SHP77 (cell line): ENCODE data around the gene KMO.

Experiments used
- DNase-seq, 2 experiments: peaks; one replicate each; lab custom pipeline; 2025; lab: John Stamatoyannopoulos, UW

Gene KMO

GRCh38 chr1:241593186-241593585 lies 61.0 kb downstream of the KMO start:
- DNase-seq: no peak

- no peak for DNase-seq
These were observed 64.5 kb downstream of the KMO start for GRCh38 chr1:241596633-241597032.

- DNase-seq: no peak
These were observed 66.1 kb downstream of the KMO start for GRCh38 chr1:241598249-241598648.

DNA sequence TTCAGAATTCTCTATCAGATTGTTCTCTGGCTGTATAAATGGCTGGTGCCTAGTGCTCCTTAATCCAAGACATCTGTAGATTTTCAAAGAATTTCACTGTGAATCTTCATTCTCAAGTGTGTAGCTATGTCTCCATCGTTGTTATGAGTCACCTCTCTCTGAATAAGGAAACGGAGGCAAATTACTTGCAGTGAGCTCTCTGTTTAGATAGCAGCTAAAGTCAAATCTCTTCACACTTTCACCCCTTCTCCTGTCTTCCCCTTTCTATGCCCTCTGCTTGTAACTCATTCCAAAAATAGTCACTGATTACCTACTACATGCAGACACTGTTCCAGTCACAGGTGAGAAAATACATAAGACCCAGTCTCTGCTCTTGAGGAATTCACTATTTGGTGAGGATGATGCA lies 68.3 kb downstream of the KMO start:
- no peak for DNase-seq

GRCh38 chr1:241603731-241604245 lies 71.6 kb downstream of the KMO start:
- DNase-seq: no peak

DNA sequence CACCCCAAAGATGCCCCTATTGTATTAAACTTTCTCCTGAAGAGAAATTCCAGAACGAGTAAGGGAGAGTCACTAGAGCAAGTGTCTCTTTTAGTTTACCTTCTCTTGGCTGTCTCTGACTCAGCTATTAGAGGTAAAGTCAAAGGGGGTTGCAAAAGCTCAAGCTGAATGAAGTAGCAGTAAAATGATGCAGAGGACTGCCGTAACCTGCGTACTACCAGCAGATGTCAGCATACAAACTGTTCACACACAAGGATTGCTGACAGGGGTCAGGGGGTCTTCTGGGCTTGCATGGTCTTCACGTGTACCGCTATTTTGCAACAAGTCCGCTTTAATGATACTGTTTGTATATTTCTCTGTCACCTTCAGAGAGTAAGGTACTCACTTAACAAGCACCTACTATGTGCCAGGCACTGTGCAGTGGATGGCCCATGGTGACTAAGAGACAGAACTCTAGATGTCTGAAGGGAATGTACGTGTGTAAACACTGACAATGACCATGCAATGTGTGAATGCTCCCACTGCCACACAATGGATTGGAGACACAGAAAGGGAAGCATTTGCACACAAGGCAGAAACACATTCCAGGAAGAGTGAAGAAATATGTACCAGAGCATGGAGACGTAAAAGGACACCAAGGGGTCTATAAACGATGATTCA lies 73.1 kb downstream of the KMO start:
- DNase-seq: no peak

- no peak for DNase-seq
These were observed 74.4 kb downstream of the KMO start for GRCh38 chr1:241606544-241606943.

GRCh38 chr1:241607497-241607896 lies 75.3 kb downstream of the KMO start:
- no peak for DNase-seq

GRCh38 chr1:241608379-241609033 lies 76.3 kb downstream of the KMO start:
- DNase-seq: no peak

DNA sequence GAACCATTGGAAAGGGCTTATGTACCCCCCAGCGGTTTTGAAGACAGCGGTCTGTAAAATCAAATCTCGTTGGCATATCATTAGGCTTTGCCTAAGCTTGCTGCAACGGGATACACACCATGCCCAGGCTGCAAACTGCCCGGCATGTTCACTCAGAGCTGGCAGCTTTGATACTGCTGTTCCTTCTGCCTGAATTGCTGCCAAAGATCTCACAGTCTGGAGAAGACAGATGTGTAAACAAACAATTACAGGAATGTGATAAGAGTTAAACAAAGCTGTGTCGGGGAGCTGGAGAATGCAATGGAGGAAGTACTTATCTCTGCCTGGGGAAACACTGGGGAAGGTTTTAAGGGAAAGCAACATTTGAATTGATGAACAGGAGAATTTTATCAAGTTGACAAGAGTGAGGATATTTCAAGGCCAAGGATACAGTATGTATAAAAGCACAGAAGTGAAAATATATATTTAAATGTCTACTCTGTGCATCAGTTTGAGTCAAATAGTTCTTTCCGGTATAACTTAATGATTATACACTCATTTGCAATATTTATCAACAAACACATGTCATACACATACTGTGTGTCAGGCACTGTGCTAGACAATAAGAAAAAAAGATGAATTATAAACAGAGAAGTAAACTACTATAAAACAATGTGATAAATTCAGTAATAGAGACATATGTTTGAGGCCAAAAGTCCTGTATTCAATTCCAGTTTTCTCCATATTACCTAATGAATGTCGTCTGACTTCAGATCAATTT lies 78.1 kb downstream of the KMO start:
- DNase-seq: peak; percentile 38 to 67

- peak; percentile 47 to 58 for DNase-seq
These were observed 78.9 kb downstream of the KMO start for GRCh38 chr1:241611063-241611462.

- no peak for DNase-seq
These were observed 79.6 kb downstream of the KMO start for GRCh38 chr1:241611736-241612135.

- DNase-seq: no peak
These were observed 80.6 kb downstream of the KMO start for GRCh38 chr1:241612533-241613477.

GRCh38 chr1:241614144-241614543 lies 82.0 kb downstream of the KMO start:
- no peak for DNase-seq

- no peak for DNase-seq
These were observed 82.4 kb downstream of the KMO start for GRCh38 chr1:241614572-241614971.

GRCh38 chr1:241615043-241615974 lies 83.1 kb downstream of the KMO start:
- no peak for DNase-seq

DNA sequence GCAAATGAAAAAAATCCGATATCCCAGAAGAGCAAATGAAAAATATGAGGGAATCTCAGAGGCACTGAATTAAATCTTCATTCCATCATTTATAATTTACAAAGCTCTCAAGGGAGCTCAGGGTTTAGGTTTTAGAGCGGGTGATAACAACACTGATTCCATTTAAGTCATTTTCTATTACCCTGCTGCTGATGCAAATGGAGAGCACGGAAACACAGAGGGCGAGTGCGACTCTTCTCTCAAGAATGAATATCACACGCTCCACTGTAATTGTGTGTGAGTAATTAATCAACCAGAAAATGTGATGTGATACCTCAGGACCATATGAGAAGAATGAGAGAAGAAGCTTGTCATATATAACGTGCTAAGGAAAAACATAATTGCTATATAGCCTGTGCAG lies 85.2 kb downstream of the KMO start:
- no peak for DNase-seq

- no peak for DNase-seq
These were observed 90.5 kb downstream of the KMO start for GRCh38 chr1:241622669-241623068.

- no peak for DNase-seq
These were observed 92.8 kb downstream of the KMO start for GRCh38 chr1:241624935-241625334.

- DNase-seq: peak; percentile 12 to 33
These were observed 95.5 kb downstream of the KMO start for GRCh38 chr1:241627453-241628259.
